Loucy (cell line): ENCODE measurements around the gene ROBO2.

Source experiments
- H2AFZ ChIP-seq: fragments of 200-600 bp; sonication (generic); 2 replicates; pipeline ENCODE4 v1.6.0; 2016; ENCODE audit warnings: antibody characterized with exemption, mild to moderate bottlenecking, low read length, moderate library complexity
- H3F3A ChIP-seq: fragments of 200-600 bp; 2 replicates; pipeline ENCODE4 v1.6.0; 2016; ENCODE audit warnings: antibody characterized with exemption, low read depth, mild to moderate bottlenecking
- H3K27me3 ChIP-seq: fragments of 200-600 bp; sonication (generic); 2 replicates; pipeline ENCODE4 v1.6.1; 2014; ENCODE audit warnings: low read length, mild to moderate bottlenecking; ENCODE audit not compliant: insufficient read depth, poor library complexity, severe bottlenecking
- H3K36me3 ChIP-seq: fragments of 200-600 bp; sonication (generic); 2 replicates; pipeline ENCODE4 v1.6.1; 2016; ENCODE audit warnings: low read length; ENCODE audit not compliant: insufficient read depth
- H3K4me1 ChIP-seq: fragments of 200-600 bp; sonication (generic); 2 replicates; pipeline ENCODE4 v1.5.1; 2014; ENCODE audit warnings: low read length, mild to moderate bottlenecking; ENCODE audit not compliant: insufficient read depth, poor library complexity, severe bottlenecking
- H3K4me2 ChIP-seq: fragments of 200-600 bp; sonication (generic); 2 replicates; pipeline ENCODE4 v1.6.0; 2014; ENCODE audit warnings: antibody characterized with exemption, low read length, low read depth, mild to moderate bottlenecking; ENCODE audit not compliant: poor library complexity, severe bottlenecking
- H3K4me3 ChIP-seq: fragments of 200-600 bp; sonication (generic); 2 replicates; pipeline ENCODE4 v1.5.1; 2014; ENCODE audit warnings: low read length, mild to moderate bottlenecking, mixed read lengths; ENCODE audit not compliant: poor library complexity, severe bottlenecking
- H3K79me2 ChIP-seq: fragments of 200-600 bp; sonication (generic); 2 replicates; pipeline ENCODE4 v1.6.1; 2014; ENCODE audit warnings: low read length; ENCODE audit not compliant: insufficient read depth
- H3K9ac ChIP-seq: fragments of 200-600 bp; sonication (generic); 2 replicates; pipeline ENCODE4 v1.6.0; 2014; ENCODE audit warnings: mild to moderate bottlenecking, low read depth, low read length, moderate library complexity; ENCODE audit not compliant: poor library complexity, severe bottlenecking
- H3K9me2 ChIP-seq: fragments of 200-600 bp; sonication (generic); replicated peaks from 2 replicates; pipeline ENCODE4 v1.6.1; 2016; ENCODE audit warnings: low read depth, low read length, mixed read lengths
- H3K9me3 ChIP-seq: fragments of 200-600 bp; sonication (generic); 2 replicates; pipeline ENCODE4 v1.6.1; 2014; ENCODE audit warnings: mild to moderate bottlenecking, antibody characterized with exemption, low read length, low read depth; ENCODE audit not compliant: insufficient read depth
- H4K20me1 ChIP-seq: fragments of 200-600 bp; sonication (generic); 2 replicates; pipeline ENCODE4 v1.6.0; 2014; ENCODE audit warnings: antibody characterized with exemption, low read length, mild to moderate bottlenecking; ENCODE audit not compliant: insufficient read depth, poor library complexity, severe bottlenecking
- EZH2phosphoT487 ChIP-seq: fragments of 200-600 bp; IDR thresholded peaks from 2 replicates; pipeline ENCODE4 v1.6.1; 2018; ENCODE audit warnings: antibody characterized with exemption, mild to moderate bottlenecking, moderate library complexity, borderline replicate concordance
- TF ChIP-seq, protein P1 (sequence below): fragments of 200-600 bp; sonication (generic); conservative IDR thresholded peaks from 2 replicates; pipeline ENCODE4 v1.5.1; 2014; ENCODE audit warnings: mild to moderate bottlenecking, antibody characterized with exemption, low read length

The ROBO2 gene

DNA sequence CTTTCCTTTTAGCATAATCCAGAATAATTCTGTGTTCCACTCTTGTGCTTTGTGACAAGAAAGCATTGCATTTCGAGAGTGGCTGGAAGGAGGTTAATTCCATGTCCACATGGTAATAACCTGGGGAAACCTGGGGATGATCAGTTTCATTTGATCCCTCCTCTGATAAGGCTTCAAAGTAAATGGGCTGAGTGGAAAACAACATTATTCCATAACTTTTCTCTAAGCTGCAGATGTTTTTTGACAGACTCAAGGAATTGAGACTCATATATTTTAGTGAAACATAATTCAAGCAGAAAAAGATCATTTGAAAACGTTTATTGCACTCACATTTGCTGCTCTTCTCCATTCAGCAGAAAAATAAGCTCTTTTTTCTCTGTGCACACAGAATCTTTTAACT is 44.6 kb downstream of the ROBO2 start:
- no peaks in the 10 kb centered on the region for H3K36me3 ChIP-seq
- no peak overlapping the region for H3K4me3 ChIP-seq
- H3K9me2 ChIP-seq: no peaks in the 10 kb centered on the region
- H3K4me2 ChIP-seq: no peak overlapping the region
- no peak overlapping the region for H3K9ac ChIP-seq
- peaks cover 2% of the 10 kb centered on the region for H3K4me1 ChIP-seq
- H3K79me2 ChIP-seq: no peaks in the 10 kb centered on the region
- no peaks in the 10 kb centered on the region for H3K27me3 ChIP-seq
- H4K20me1 ChIP-seq: no peaks in the 10 kb centered on the region
- no peak overlapping the region for H2AFZ ChIP-seq
- TF ChIP-seq EZH2phosphoT487: no peak
- H3K9me3 ChIP-seq: no peaks in the 10 kb centered on the region
- H3F3A ChIP-seq: no peaks in the 10 kb centered on the region

DNA sequence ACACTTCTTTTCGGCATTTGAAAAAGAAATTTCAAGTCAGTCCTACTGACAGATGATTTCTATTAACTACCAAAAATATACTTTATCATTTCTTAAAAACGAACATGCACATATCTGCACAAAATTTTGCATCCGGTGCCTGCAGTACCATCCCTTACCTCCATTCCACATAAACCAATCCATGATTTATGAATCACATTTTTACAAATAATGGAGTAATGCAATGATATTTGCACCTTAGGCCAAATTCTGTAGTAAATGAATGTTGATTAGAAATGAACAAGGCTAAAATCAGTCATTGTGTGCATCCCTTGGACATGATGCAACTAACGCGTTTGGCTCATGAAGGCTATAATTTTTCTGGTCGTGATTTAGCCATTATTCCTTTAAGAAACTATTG is 46.5 kb downstream of the ROBO2 start:
- no peaks in the 10 kb centered on the region for H3K9me3 ChIP-seq
- H3K27me3 ChIP-seq: no peaks in the 10 kb centered on the region
- H3K9ac ChIP-seq: no peak overlapping the region

DNA sequence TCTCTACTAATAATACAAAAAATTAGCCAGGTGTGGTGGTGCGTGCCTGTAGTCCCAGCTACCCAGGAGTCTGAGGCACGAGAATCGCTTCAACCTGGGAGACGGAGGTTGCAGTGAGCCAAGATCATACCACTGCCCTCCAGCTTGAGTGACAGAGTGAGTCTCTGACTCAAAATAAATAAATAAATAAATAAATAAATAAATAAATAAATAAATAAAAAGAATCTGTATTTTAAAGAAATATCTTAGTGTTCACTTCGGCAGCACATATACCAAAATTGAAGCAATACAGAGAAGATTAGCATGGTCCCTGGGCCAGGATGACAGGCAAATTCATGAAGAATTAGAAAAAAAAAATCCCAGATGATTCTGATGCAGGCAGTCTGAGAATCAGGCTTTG is 51.9 kb downstream of the ROBO2 start:
- H4K20me1 ChIP-seq: no peaks in the 10 kb centered on the region
- H2AFZ ChIP-seq: no peak overlapping the region
- H3K4me1 ChIP-seq: no peaks in the 10 kb centered on the region
- H3K27me3 ChIP-seq: no peaks in the 10 kb centered on the region
- no peaks in the 10 kb centered on the region for H3K9me2 ChIP-seq
- H3K79me2 ChIP-seq: no peaks in the 10 kb centered on the region
- H3K4me2 ChIP-seq: no peak overlapping the region
- H3F3A ChIP-seq: no peaks in the 10 kb centered on the region
- no peak overlapping the region for H3K9ac ChIP-seq
- no peak overlapping the region for H3K4me3 ChIP-seq
- TF ChIP-seq, protein P1, sequence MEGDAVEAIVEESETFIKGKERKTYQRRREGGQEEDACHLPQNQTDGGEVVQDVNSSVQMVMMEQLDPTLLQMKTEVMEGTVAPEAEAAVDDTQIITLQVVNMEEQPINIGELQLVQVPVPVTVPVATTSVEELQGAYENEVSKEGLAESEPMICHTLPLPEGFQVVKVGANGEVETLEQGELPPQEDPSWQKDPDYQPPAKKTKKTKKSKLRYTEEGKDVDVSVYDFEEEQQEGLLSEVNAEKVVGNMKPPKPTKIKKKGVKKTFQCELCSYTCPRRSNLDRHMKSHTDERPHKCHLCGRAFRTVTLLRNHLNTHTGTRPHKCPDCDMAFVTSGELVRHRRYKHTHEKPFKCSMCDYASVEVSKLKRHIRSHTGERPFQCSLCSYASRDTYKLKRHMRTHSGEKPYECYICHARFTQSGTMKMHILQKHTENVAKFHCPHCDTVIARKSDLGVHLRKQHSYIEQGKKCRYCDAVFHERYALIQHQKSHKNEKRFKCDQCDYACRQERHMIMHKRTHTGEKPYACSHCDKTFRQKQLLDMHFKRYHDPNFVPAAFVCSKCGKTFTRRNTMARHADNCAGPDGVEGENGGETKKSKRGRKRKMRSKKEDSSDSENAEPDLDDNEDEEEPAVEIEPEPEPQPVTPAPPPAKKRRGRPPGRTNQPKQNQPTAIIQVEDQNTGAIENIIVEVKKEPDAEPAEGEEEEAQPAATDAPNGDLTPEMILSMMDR: no peak
- no peak for TF ChIP-seq EZH2phosphoT487
- H3K36me3 ChIP-seq: no peaks in the 10 kb centered on the region
- no peaks in the 10 kb centered on the region for H3K9me3 ChIP-seq

More for the DNA sequence above, 46.5 kb downstream of the ROBO2 start:
- Histone ChIP-seq H4K20me1 (no peaks in the 10 kb centered on the region), H3K4me3 (no peak overlapping the region), H3K36me3 (no peaks in the 10 kb centered on the region), H2AFZ (no peak overlapping the region), H3K4me1 (peaks cover 2% of the 10 kb centered on the region), H3K4me2 (no peak overlapping the region), H3K9me2 (no peaks in the 10 kb centered on the region), H3K79me2 (no peaks in the 10 kb centered on the region), H3F3A (no peaks in the 10 kb centered on the region)
- TF ChIP-seq, protein P1: no peak
- TF ChIP-seq EZH2phosphoT487: no peak

- H3K9me3 ChIP-seq: no peaks in the 10 kb centered on the region
- no peaks in the 10 kb centered on the region for H3K27me3 ChIP-seq
- H3K4me1 ChIP-seq: no peaks in the 10 kb centered on the region
- H3F3A ChIP-seq: no peaks in the 10 kb centered on the region
- no peaks in the 10 kb centered on the region for H4K20me1 ChIP-seq
- H2AFZ ChIP-seq: peak overlapping the region; percentile 54
- no peaks in the 10 kb centered on the region for H3K36me3 ChIP-seq
- H3K79me2 ChIP-seq: no peaks in the 10 kb centered on the region
- H3K4me2 ChIP-seq: peak overlapping the region; percentile 27
- H3K9ac ChIP-seq: no peak overlapping the region
- no peak overlapping the region for H3K4me3 ChIP-seq
- no peaks in the 10 kb centered on the region for H3K9me2 ChIP-seq
- TF ChIP-seq, protein P1: no peak
- no peak for TF ChIP-seq EZH2phosphoT487
Observed at GRCh38 chr3:77093101-77093500, 53.2 kb downstream of the ROBO2 start.
